ENCODE data around the gene DNAJA3. TPM values are rescaled to one million over a fixed set of nuclear protein-coding genes. Genes with fewer than 3 reads are reported as not detected.

Gene DNAJA3
- total RNA-seq, 1 experiment from 2014 or later = 58.9 TPM

DNA sequence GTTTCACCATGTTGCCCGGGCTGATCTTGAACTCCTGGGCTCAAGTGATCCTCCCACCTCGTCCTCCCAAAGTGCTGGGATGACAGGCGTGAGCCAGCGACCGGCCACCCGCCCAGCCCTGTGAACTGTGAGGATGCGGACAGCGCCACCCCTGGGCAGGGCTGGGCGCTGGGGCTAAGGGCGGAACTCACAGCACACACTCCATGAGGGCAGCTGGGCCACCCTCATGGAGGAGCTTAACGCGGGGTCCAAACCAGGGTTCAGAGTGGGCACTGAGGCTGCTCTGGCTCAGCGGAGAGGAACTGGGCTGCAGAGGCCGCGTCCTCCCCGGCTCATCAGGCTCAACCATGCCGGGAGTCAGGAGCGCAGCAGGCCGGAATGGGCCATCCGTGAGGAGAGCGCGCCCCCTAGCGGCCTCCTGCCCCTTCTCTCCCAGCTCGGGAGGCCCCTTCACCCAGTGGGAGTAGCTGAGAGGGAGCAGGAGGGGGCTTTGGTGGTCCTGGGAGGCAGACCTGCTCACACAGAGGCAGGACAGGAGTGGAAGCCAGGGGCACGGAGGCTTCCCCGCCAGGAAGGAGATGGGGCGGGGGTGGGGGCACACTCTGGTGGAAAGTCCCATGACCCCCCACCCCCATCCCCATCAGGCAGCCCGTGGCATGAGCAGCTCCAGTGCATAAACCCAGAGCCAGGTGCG, 23.1 kb upstream of the DNAJA3 start:
- no TSS peak for BruUV-seq (replicated peaks)
- H2AFZ ChIP-seq = no peak overlapping the region
- DNase-seq = peak in 1 of 2 experiments; percentile 87
- H3K9me2 ChIP-seq (ENCODE audit: insufficient read depth) = no peaks in the 10 kb centered on the region
- no peaks in the 10 kb centered on the region for H3K36me3 ChIP-seq (ENCODE audit: low read depth)
- peaks cover 4% of the 10 kb centered on the region; the same call in 1 of the 2 replicates for H3K4me1 ChIP-seq (replicated peaks; ENCODE audit: insufficient read depth)
- intact Hi-C loops (cut with micrococcal nuclease; ENCODE audit: unreplicated experiment) = loop anchor here (1.0 to 5.0 kb wide), 5 partner anchors 43 to 710 kb away; no protein-coding TSS in a partner anchor
- peak overlapping the region; percentile 56 for H3K4me2 ChIP-seq
- no peaks in the 10 kb centered on the region for H3K79me2 ChIP-seq (ENCODE audit: low read depth)
- no peaks in the 10 kb centered on the region for H3K9me3 ChIP-seq (ENCODE audit: insufficient read depth, low read depth)
- TF ChIP-seq, protein P1, sequence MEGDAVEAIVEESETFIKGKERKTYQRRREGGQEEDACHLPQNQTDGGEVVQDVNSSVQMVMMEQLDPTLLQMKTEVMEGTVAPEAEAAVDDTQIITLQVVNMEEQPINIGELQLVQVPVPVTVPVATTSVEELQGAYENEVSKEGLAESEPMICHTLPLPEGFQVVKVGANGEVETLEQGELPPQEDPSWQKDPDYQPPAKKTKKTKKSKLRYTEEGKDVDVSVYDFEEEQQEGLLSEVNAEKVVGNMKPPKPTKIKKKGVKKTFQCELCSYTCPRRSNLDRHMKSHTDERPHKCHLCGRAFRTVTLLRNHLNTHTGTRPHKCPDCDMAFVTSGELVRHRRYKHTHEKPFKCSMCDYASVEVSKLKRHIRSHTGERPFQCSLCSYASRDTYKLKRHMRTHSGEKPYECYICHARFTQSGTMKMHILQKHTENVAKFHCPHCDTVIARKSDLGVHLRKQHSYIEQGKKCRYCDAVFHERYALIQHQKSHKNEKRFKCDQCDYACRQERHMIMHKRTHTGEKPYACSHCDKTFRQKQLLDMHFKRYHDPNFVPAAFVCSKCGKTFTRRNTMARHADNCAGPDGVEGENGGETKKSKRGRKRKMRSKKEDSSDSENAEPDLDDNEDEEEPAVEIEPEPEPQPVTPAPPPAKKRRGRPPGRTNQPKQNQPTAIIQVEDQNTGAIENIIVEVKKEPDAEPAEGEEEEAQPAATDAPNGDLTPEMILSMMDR (conservative IDR thresholded peaks at IDR 0.05) = peak; percentile 93
- TF ChIP-seq EZH2 (IDR thresholded peaks at IDR 0.05; ENCODE audit: low read depth) = no peak
- H3K27ac ChIP-seq = no peak overlapping the region
- H3F3A ChIP-seq (ENCODE audit: insufficient read depth, low read depth) = no peaks in the 10 kb centered on the region
- ChIA-PET POLR2A (ENCODE audit: unreplicated experiment) (interaction anchor here (0.5 to 0.6 kb wide), 2 partner anchors 10 to 446 kb away, joined by 6 to 16 read pairs; no protein-coding TSS in a partner anchor), CTCF (interaction anchor here (0.5 to 2.8 kb wide), 17 partner anchors 10 to 471 kb away, joined by 3 to 18 read pairs (median 6); partner anchors contain the start of gene PAM16)
- no peak overlapping the region for H3K4me3 ChIP-seq
- H3K27me3 ChIP-seq (ENCODE audit: insufficient read depth, low read depth) = no peaks in the 10 kb centered on the region
- no peaks in the 10 kb centered on the region for H4K20me1 ChIP-seq (ENCODE audit: insufficient read depth)

DNA sequence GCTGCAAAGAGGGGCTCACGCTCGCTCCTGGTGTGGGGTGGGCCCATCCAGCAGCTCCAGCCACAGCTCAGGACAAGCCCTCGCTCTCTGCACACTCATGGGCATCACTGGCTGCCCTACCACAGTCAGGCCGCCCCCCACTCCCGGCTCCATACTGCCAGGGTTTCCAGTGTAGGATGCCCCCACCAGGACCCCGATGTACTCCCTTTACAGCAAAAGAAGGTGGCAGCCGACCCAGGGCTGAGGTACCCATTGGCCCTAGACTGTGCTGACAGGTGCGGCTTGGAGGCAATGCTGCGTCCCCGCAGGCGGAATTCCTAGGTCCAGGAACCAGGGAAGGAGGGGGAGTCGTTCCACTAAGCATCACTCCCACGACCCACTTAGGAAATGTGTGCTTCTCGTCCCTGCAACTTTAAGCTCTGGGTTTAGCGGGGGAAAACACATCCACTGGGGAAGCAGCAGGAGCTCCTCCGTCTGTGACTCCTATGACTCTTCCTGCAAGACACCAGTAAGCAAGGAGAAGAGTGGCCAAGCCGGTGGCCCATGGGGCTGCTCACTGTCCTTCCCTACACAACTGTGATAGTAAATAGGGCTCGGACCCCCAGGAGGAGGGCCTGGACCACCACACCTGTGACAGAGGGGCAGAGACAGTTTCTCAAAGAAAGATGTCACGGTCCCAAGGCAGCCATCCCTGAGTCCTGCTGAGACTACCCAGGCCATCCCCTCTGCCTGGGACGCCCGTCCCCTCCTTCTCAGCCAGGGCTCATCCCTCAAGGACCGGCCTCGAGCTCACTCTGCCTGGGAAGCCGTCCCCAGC, 22.3 kb upstream of the DNAJA3 start:
- TF ChIP-seq EZH2 (IDR thresholded peaks at IDR 0.05; ENCODE audit: low read depth) = no peak
- TF ChIP-seq, protein P1 (conservative IDR thresholded peaks at IDR 0.05) = no peak
- ChIA-PET CTCF (interaction anchor here (0.5 to 2.8 kb wide), 13 partner anchors 10 to 630 kb away, joined by 3 to 16 read pairs (median 5); partner anchors contain the start of gene PAM16), POLR2A (ENCODE audit: unreplicated experiment) (interaction anchor here (0.5 to 0.6 kb wide), 3 partner anchors 95 to 446 kb away, joined by 3 to 16 read pairs (median 8); no protein-coding TSS in a partner anchor)
- Histone ChIP-seq H3K27ac (no peak overlapping the region), H3K4me3 (no peak overlapping the region), H3K9me3 (ENCODE audit: insufficient read depth, low read depth) (no peaks in the 10 kb centered on the region), H3K9me2 (ENCODE audit: insufficient read depth) (no peaks in the 10 kb centered on the region), H3F3A (ENCODE audit: insufficient read depth, low read depth) (no peaks in the 10 kb centered on the region), H3K36me3 (ENCODE audit: low read depth) (no peaks in the 10 kb centered on the region), H3K4me1 (replicated peaks; ENCODE audit: insufficient read depth) (peaks cover 4% of the 10 kb centered on the region; the same call in 1 of the 2 replicates), H3K4me2 (no peak overlapping the region), H2AFZ (no peak overlapping the region), H3K79me2 (ENCODE audit: low read depth) (no peaks in the 10 kb centered on the region), H3K27me3 (ENCODE audit: insufficient read depth, low read depth) (no peaks in the 10 kb centered on the region), H4K20me1 (ENCODE audit: insufficient read depth) (no peaks in the 10 kb centered on the region)
- intact Hi-C loops (cut with micrococcal nuclease; ENCODE audit: unreplicated experiment) = loop anchor here (2.0 to 5.0 kb wide), 3 partner anchors 151 to 711 kb away; no protein-coding TSS in a partner anchor
- no peak for DNase-seq
- no TSS peak for BruUV-seq (replicated peaks)
